Stimulated activated CD4-positive, alpha-beta T cell treated with anti-CD3 and anti-CD28 coated beads, Interleukin-2, amount 100 ng/mL, for 48 hours (primary cell): ENCODE measurements around the gene SOHLH1.

Experiments used
- DNase-seq, 2 donors: peaks; one replicate each; pipeline ENCODE4 v3.0.0-alpha.2; 2020

SOHLH1 gene

DNA sequence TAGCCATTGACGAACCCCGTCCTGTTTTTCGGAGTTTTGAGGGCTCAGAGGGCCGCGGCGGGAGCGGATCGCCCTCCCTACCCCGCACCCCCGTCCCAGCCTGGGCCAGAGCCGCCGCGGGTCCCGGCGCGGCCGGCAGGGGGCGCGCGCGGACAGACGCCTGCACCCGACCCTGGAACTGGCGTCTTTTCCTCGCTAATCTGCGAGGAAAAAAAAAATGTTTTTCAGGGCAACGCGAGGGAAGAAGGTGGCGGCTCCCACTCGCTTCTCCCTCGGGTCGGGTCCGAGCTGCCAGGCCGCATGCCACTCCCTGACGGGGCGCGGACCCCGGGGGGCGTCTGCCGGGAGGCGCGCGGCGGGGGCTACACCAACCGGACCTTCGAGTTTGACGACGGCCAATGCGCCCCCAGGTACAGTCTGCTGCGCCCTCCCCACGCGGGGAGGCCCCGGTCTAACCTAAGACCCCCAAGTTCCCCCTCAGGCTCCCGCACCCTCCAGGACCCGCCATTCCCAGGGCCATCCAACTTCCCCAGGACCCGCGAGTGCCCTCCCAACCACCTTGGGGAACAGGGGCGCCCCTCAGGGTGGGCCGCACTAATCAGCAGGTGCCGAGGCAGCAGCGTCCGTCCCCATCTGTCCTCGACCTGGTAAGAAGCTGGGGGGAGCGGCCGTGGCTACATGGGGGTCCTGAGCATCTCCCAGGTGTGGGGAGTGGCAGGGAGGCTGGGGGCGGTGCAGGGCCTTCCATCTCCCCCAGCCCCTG is 2.9 kb upstream of the SOHLH1 start, which contains the start of gene KCNT1:
Gene KCNT1, plus strand, starts transcription at position 227 of the 763 bp plus-strand sequence. Its CDS starts 74 bp downstream, at position 301.
- peak; percentile 57 to 68 for DNase-seq

DNA sequence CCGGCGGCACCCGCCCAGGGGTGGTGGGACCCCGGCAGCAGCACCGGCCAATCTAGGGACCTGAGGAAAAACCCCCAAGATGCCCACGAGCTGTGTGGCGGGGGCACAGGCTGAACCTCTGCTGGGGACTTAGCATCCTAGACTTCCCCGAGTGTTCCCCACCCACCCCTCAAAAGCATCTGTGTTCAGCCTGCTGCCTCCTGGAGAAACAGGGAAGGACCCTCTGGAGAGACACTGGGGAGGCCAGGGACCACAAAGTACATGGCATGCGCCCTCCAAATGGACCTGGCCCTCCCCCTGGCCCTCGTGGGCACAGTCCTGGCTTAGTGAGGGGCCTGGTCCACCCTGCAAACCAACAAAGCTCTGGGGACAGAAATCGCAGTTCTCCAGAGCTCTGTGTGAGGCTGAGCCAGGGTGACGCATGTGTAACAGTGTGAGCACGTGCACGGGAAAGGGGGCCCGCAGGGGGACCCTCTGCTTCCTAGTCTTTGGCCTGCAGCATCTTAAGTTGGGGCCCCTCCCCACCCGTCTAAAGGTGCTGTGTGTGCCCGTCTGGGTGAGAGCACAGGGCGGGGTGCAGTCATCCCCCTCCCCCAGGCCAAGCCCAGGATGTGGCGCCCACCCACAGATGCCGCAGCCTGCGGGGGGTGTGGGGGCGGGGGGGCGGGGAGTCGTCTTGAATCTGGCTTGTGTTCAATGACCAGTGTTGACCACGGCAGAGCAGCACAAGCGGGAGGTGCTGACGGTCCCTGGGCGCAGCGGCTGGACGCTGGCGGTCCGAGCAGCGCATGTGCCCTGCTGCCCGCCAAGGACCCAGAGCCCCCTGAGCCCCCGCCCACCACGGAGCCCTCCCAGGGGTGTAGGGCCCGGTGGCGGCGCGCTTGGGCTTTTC is 2.0 kb upstream of the SOHLH1 start:
- DNase-seq = no peak

DNA sequence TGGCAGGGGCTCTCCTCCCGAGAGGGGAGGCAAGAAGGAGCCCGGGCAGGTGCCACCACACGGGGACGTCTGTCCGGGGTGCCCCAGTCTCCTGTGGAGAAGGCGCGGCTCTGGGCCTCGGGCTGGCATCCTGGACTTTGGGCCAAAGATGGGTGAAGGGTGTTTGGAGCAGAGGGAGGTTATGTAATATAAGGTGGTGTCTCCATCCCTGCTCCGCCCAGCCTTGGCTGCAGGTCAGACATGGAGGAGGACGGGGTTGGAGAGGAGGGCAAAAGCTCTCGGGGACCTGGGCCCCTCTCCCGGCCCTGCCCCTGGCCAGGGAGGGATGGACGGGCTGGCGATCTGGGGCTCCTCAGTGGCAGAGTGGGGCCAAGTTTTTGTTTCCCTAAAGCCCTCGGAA is 1.2 kb upstream of the SOHLH1 start:
- DNase-seq = no peak

DNA sequence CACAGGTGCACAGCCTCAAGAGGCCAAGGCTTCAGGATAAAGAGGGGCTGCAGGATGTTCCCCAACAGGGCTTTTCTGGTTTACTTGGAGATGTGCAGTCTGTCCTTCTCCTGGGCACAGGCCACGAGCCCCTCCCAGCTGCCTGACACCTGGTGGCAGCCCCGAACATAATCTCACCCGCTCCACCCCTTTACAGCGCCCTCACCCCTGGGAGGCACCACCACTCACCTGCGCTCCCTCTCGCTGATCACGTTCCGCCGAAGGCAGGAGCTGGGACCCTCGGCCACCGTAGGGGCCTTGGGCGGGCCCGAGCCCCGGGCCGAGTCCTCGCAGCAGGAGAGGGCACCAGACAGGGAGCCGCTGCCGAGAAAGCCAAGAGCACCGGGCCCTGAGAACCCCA is 514 bp downstream of the SOHLH1 start:
- DNase-seq = no peak

DNA sequence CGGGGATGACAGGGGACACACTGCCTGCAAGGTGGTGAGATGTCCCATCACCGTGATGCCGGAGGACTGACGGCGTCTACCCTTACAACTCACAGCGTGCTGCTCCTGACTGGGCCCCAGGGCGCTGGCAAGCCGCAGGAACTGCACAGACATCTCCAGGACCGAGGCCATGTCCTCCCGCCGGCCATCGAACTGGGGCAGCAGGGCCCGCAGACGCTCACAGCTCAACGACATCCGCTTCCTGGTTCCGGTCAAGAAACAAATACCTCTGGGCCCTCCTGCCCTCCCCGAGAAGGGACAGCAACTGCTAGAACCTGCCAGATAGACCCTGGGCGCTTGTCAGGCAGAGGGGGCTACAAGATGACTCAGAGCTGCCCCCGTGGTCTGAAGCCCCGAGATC is 1.0 kb downstream of the SOHLH1 start:
- DNase-seq = no peak

DNA sequence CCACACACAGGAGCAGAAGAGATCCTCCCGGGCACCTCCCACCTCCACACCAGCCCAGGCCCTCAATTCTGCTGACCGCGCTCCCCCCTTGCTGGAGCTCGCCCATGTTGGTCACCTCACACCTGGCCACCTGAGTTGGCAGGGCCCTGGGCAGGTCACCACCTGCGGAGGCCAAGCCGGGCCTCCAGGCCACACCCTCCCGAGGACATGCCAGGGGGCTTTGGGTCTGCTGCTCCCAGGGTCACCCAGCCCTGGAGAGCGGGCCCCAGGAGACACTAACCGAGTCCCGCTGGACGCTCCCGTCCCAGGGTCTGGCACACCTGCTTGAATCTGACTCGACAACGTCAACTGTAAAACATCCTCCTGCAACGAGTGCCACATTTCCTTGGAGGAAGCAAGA is 2.1 kb downstream of the SOHLH1 start:
- no peak for DNase-seq

DNA sequence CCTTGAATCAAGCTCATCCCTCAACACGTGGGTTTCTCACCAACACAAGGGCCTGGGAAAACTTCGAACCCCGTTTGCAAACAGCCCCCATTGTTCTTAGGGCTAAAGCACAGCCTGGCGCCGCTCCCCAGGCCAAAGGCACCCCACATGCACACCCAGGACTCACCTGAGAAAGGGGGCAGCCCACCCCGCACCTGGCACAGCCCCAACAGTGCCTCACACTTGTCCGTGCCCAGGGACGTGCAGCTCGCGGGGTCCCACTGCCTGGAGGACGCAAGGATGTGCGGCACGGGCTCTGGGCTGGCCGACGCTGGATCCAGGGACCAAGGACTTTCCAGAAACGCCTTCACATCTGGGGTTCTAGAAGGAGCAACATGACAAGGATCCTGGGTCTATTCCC is 2.8 kb downstream of the SOHLH1 start:
- no peak for DNase-seq

DNA sequence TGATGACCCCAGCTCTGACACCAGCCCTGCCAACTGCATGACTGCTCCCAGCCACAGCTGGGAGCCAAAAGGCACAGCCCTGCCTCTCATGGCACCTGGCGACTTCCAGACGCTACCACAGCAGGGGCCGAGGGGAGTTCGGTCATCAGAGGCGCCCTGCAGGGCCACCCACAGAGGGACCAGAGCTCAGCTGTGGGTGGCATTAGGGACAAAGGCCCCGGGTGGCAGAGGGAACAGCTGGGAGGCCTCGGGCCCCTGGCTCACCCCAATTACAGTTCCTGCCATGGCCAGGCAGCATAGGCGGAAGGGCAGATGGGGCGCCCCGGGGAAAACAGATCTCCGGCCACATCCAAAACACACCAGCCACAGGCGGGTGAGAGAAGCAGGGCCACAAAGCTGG is 3.6 kb downstream of the SOHLH1 start:
- no peak for DNase-seq

DNA sequence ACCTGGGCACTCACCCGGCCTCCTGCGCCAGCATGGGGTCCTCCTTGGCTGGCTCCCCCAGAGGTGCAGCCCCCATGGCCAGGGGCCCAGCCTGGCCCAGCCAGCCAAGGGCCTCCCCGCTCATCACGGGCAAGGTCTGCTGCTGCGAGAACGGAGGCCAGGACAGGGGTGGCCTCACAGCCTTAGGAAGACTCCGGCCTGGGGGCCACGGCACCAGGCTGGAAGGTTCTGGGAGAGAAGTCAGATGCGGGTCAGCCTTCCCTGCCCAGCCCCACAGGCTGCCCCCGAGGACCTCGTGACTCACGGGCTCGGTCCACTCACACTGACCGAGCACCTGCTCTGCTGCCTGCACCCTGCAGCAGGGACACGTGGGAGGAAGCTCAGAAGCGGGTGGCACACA is 4.2 kb downstream of the SOHLH1 start:
- DNase-seq = no peak

DNA sequence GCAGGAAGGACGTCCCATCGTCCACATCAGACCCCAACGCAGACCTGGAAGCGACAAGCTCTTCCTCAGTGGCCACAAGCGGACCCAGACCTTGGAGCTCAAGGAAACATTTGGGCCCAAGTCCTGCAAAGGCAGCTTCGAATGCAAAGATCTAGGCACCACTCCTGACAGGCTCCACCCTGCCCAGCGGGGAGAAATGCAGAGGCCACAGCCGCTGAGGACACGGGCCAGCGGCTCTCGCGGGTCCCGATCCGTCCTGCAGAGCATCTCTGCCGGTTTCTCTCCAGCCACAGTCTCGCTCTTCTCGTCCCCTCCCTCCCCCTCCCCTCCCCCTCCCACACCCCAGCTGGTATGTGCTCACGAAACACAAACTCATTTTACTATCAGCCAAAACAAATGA is 4.9 kb downstream of the SOHLH1 start:
- DNase-seq = no peak

DNA sequence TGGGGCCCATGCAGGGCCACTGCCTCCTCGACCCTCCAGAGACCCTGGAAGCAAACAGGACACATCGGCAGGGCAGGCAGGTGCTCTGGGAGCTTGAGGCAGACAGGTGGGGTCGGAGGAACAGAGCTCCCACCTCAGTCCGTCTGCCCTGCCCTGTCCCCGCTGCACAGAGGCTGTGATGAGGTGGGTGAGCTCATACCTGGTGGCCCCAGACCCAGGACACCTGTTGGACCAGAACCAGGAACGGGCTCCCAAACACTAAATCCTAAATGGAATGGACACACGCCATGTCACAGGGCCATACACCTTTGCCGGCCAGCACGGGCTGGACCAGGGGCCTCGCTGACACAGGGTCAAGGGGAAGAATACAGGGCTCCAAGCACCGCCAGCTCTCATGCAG is 5.5 kb downstream of the SOHLH1 start:
- no peak for DNase-seq

DNA sequence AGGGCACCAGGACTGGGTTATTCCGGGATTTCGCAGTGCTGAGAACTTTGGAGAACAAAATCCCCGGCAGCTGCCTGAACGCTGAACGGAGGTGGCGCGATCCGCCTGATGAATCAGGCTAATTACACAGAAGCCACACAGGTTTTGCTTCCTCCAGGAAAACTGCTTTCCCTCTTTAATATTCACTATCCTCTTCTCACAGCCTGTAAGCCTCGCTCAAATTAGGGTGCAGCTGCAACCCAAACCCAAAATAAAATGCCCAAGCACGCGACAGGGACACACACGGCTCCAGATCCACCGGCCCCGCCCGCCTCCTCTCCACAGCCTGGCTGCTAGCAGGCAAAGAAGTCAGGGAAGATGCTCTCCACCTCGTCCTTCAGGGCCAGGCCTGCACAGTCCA is 6.0 kb downstream of the SOHLH1 start:
- DNase-seq = no peak

DNA sequence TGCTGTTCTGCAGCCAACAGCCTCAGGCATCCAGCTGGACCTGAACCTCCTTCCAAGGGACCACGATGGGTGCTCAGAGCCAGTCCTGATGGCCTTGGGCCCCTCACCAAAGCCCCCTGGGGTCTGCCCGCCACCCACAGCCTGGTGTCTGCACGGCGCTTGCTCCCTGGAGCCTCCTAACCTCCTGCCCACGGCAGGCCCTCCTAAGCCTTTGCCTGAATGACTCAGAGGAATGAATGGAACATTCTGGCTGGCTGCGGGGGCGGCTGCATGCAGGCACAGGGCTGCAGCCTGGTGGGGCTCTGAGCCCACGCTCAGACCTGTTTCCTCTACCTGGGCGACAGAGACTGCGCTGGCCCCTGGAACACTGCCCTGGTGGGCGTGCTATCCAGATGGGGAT is 6.9 kb downstream of the SOHLH1 start:
- DNase-seq = no peak

DNA sequence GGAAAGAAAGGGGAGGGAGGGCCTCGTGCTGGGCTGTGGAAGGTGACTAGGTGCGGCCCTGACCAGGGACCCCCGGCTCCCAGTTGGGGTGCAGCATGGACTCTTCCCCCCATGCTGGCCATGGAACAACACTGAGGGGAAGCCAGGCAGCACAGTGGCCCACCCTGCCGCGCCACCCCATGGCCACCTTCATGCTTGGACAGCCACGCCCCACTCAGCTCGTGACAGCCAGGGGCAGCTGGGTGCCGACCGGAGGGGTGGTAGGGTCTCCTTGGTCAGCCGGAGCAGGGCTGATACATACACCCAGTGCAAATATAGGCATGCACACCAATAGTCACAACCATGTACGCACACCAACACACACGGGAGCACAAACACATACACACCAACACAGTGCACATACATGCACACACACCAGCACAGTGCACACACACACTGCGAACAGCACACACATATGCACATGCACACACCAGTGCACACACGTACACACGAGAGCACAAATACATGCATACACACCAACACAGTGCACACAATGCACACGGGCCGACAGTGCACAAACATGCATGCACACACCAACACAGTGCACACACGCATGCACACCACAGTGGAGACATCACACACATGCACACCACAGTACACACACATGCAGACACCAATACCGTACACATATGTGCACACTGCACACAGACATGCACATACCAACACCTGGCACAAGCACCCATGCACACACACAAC is 8.3 kb downstream of the SOHLH1 start:
- DNase-seq = no peak

DNA sequence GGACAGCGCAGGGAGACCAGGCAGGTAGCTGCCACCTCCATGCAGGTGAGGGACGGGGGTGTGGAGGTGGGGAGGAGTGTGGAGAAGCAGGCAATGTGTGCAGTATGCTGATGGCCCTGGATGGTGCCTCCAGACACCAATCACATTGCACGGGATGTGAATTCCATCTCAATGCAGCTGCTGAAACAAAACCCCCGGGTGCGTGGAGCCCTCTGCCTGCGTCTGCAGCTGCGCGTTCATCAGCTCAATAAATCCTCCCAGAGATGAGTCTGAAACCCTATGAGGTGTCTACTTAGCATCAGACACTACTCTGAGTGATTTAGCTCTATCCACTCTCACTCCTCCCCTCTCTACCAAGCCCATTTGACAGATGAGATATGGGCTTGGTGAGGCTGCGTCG is 10.3 kb downstream of the SOHLH1 start:
- DNase-seq = no peak

DNA sequence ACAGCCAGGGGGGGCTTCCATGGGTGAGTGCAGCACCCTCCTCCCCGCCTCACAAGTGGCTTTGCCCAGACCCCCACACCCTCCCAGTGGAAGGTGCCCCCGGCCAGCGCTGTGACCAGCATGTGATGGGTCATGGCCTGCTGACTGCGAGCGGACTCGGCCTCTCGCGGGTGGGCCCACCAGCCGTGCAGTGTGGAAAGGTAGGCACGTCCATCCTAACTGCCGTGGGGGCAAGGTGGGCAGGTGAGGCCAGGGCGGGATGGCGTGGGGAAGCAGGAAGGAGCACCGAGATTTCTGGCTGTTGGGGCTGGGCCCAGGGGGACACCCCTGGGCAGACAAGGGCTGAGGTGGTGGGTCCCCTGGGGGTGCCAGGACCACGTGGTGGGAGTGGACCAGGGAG is 12.1 kb downstream of the SOHLH1 start:
- DNase-seq = no peak

DNA sequence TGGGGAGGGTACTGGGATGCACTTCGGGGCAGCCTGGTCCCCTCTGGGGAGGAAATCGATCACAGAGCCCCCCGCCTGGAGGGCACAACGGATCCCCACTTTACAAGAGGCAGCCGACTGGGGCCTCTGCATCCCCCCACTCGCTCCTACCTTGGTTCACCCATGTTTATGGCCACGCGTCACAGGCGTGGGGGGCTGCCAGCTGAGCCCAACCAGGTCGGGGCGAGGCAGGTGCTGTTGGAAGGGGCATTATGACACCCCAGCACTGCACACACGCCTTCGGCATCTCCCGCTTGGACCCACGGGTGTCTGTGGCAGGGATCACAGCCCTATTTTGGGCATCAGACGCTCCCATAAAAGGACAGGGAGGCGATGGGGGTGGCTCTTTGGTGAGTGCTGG is 14.6 kb downstream of the SOHLH1 start:
- no peak for DNase-seq

DNA sequence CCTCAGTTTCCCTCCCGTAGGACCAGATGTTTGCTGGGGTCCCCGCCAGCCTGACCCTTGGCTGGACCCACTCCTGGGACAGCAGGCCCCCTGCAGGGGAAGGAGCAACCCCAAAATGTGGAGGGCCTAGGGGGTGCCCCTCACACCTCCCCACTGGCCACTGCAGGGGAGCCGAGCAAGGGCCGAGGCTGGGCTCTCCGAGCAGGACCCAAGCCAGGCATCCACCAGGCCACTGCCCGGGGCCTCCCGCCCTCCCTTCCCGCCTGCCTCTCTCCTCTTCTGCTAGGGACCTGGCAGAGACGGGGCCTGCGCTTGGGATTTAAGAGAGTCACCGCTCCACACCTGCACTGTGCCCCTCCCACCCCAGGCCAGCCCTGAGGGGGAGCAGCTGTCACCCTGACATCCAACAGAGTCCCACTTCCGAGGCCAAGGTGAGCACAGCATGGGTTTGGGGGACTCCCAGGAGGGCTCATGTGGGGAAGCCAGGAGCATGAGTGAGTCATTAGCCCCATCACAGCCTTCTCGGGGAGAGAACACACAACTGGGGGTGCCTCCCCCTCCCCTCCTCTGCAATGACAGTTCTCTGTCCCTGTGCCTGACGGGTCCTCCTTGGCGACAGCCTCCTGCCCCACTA is 15.8 kb downstream of the SOHLH1 start:
- DNase-seq = no peak

DNA sequence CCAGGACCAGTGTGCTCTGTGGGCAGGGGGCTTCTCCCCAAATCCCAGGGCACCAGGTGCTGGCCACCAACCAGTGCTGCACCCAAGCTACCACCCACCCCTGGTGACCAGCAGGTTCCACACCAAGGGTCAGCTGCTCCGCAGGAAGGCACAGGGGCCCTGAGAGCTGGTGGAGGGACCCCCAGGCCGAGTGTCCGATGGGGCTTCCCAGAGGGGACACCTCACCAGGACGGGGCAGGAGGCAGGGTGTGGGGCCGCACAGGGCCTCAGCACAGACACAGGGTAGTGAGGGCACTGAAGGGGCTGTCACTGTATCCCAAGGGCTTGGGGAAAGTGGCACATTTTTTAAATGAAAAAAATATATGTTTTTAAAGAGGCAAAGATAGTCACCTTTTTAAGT is 18.1 kb downstream of the SOHLH1 start:
- no peak for DNase-seq

DNA sequence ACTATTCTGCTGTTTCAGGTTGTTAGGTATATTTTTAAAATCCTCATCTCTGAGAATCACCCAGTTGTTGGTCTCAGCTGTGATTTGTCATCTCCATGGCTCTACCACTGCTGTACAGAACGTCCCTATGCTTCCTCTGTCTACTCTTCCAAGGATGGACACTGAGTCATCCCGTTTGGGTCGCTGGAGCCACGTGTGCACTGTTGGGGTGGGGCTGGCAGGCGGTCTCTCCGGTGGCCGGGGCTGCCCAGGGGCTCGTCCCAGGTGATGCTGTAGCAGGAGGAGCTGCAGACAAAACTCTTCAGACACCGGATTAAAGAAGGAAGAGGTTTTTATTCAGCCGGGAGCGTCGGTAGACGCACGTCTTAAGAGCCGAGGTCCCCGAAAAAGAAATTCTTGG is 19.2 kb downstream of the SOHLH1 start:
- no peak for DNase-seq

DNA sequence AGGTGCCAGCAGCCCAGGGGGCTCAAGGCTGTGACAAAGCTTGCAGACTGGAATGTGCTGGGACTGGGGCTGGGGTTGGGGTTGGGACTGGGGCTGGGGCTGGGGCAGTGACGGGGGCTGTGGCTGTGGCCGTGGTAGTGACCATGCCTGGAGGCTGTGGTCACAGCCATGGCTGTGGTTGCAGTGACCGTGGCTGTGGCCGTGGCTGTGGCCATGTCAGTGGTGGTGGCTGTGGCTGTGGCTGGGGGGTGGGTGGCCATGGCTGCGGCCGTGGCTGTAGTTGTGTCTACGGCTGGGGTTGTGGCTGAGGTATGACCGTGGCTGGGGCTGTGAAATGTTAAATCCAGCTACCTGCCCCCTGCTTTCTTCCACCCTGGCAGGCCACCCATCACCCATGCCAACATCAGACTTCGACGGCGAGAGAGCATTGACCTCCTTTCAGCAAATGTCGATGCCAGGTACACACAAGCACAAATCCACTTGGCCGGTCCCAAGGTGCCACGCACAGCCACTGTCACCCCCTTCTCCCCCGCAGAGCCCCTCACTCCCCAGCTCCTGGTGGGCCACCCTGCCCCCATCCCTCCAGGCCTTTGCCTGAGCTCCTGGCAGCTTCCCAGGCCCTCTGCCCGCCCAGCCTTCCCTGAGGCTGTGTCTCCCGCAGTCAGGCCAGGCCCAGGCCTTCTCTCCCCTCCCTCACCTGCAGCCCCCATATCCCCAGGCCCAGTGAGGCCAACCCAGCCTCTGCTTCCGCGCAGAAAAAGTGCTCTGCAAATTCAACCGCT is 20.9 kb downstream of the SOHLH1 start:
- DNase-seq = no peak

DNA sequence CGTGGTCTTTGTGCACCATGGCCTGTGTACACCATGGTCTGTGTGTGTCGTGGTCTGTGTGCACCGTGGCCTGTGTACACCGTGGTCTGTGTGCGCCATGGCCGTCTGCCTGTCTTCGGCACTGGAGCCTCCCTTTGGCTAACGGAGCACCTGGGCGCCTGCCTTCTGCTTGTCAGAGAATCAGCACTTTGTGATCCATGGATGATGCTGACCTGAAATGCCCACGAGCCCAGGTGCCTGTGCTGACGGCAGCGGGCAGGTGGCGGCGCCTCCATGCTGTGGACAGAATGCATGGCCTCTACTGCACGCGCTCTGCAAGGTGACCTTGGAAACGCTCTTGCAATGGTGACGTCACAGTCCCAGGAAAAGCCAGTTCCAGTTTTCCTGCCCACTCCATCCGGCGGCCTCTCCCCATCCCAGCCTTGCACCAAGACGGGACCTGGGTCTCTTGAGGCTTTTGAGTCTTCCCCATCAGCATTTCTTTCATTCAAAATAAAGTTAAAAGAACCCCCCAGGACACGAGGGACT is 21.6 kb downstream of the SOHLH1 start:
- no peak for DNase-seq
